GM23248 (cell line): ENCODE data around the gene PTPN14.

Experiments used
- EZH2 ChIP-seq: fragments of 200-600 bp; sonication (generic); IDR thresholded peaks from 2 replicates; pipeline ENCODE4 v1.6.1; 2018; ENCODE audit warnings: antibody characterized with exemption, mild to moderate bottlenecking; ENCODE audit not compliant: insufficient read depth, poor library complexity, severe bottlenecking
- EZH2phosphoT487 ChIP-seq: fragments of 200-600 bp; sonication (generic); IDR thresholded peaks from 2 replicates; pipeline ENCODE4 v1.6.1; 2018; ENCODE audit warnings: antibody characterized with exemption, moderate library complexity, mild to moderate bottlenecking, low read depth; ENCODE audit not compliant: insufficient read depth

DNA sequence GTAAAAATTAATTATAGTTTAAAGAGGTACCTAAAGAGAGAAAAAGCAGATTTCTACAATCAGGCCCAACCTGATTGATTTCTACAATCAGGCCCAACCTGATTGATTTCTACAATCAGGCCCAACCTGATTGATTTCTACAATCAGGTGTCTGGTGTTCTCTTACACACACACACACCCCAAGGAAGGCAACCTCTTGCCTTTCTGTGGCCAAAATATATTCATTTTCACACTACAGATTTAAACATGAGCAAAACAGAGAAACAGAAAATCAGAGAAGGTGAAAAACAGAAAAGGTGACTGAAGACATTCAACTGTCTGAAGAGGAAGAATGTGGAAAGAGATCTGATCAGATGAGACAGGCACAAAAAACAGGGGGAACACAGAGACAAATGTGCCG is 166.0 kb downstream of the PTPN14 start:
- TF ChIP-seq EZH2phosphoT487 (no peak), EZH2 (no peak)
